ENCODE data around the gene SNTA1.
"Not testable (repeated sequence)": the region's sequence is repeated elsewhere in the genome, so short reads cannot be mapped to it uniquely, and the experiment has no call there.

Gene SNTA1

GRCh38 chr20:33443512-33444239 is at the start of gene SNTA1:
SNTA1 (minus strand) TSS chr20:33443763; CDS start chr20:33443620, 143 bp downstream.
- peak in 54 of 56 donors; percentile 24 to 94 (median 74) for DNase-seq

DNA sequence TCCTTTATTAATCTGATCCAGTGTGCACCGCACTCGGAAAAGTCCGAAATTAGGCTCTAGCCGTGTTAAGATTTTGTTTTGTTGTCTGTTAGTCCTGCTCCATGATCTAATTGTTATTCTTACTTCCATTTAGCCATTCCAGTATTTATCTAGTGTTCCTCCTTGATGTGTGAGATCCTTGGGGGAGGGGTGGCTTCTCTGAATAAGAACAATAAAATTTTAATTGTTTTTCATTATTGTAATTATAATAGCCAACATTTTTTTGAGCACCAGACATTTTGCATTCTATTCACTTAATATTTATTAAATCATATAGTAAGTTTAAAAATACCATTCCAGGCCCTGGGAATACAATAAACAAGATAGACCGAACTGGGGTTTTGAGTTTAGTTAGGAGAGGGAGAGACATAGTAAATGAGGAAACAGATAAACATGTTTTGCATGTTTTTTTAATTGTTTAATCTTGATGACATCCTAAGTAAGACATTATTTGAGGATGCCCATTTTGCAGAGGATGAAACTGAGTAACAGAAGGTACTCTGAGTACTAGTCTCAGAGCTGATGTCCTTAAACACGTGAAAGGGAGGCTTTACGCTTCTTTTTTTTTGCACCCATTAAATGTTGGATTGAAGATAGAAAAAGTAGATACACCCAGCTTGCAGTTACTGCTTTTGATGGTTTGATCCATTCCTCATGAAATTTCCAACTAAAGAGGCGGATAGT is 47.5 kb upstream of the SNTA1 start:
- no peak for DNase-seq

GRCh38 chr20:33490023-33490933 is 46.7 kb upstream of the SNTA1 start, which contains the start of gene CBFA2T2:
CBFA2T2 (plus strand) TSS chr20:33490096; CDS start chr20:33490268, 172 bp downstream.
- DNase-seq: peak in 25 of 56 donors; percentile 7 to 83 (median 60)

DNA sequence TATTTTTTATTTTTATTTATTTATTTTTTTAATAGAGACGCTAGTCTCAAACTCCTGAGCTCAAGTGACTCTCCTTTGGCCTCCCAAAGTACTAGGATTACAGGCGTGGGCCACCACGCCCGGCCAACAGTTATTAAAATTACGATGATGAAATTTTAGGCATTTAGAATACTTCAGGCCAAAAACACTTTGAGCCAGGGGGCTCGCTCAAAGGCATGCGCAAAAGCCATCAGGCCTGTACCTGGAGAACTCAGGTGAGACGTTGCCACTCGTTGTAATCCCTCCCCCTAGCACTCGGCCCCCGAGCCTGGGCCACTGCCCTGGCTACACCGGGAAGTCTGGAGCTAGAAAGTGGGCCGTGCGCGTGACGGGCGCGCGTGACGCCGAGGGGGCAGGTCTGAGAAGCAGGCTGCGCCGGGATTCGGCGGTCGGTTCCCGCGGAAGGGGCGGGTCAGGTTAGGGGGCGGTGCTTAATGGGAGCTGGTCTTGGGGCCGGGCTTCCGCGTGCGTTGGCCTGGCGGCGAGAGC is 46.0 kb upstream of the SNTA1 start:
- DNase-seq: peak; percentile 87 to 99 (median 98)

DNA sequence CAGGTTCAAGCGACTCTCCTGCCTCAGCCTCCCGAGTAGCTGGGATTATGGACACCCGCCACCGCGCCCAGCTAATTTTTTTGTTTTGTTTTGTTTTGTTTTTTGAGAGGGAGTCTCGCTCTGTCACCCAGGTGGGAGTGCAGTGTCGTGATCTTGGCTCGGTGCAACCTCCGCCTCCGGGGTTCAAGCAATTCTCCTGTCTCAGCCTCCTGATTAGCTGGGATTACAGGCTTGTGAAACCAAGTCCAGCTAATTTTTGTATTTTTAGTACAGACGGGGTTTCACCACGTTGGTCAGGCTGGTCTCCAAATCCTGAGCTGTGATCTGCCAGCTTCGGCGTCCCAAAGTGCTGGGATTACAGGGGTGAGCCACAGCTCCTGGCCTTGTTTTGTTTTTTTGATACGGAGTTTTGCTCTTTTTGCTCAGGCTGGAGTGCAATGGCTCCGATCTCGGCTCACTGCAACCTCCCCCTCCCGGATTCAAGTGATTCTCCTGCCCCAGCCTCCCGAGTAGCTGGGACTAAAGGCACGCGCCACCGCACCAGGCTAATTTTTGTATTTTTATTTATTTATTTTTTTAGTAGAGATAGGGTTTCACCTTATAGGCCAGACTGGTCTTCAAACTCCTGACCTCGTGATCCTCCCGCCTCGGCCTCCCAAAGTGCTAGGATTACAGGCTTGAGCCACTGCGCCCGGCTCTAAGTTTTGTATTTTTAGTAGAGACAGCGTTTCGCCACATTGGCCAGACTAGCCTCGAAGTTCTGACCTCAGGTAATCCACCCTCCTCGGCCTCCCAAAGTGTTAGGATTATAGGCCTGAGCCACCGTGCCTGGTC is 45.3 kb upstream of the SNTA1 start:
- DNase-seq: peak in 2 of 56 donors; percentile 5 to 12

DNA sequence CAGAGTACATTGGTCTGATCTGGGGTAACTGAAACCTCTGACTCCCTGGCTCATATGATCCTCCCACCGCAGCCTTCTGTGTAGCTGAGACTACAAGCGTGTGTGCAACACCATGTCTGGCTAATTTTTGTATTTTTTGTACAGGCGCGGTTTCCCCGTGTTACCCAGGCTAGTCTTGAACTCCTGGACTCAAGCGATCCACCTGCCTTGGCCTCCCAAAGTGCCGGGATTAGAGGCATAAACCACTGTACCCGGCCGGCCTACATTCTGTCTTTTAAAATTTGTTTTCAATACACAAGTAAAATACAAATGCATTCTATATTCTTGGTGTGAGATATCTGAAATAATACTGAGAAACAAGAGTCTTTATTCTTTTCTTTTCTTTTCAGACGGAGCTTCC is 44.6 kb upstream of the SNTA1 start:
- DNase-seq: no peak

DNA sequence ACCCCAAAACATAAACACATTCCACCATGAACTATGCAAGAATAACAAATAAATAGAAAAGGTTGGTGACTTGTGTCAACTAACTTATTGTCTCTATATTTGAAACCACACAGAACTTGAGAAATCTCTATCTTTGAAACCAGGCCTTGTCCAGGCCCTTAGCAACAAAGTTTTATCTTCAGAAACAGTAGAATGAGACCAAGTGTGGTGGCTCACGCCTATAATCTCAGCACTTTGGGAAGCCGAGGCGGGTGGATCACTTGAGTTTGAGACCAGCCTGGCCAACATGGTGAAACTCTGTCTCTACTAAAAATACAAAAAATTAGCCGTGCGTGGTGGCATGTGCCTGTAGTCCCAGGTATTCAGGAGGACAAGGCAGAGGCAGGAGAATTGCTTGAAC is 39.6 kb upstream of the SNTA1 start:
- not testable (repeated sequence) for DNase-seq

GRCh38 chr20:33482581-33482980 is 39.0 kb upstream of the SNTA1 start:
- no peak for DNase-seq

GRCh38 chr20:33481431-33481941 is 37.9 kb upstream of the SNTA1 start:
- no peak for DNase-seq

- DNase-seq: no peak
Observed at GRCh38 chr20:33480048-33480447, 36.5 kb upstream of the SNTA1 start.

DNA sequence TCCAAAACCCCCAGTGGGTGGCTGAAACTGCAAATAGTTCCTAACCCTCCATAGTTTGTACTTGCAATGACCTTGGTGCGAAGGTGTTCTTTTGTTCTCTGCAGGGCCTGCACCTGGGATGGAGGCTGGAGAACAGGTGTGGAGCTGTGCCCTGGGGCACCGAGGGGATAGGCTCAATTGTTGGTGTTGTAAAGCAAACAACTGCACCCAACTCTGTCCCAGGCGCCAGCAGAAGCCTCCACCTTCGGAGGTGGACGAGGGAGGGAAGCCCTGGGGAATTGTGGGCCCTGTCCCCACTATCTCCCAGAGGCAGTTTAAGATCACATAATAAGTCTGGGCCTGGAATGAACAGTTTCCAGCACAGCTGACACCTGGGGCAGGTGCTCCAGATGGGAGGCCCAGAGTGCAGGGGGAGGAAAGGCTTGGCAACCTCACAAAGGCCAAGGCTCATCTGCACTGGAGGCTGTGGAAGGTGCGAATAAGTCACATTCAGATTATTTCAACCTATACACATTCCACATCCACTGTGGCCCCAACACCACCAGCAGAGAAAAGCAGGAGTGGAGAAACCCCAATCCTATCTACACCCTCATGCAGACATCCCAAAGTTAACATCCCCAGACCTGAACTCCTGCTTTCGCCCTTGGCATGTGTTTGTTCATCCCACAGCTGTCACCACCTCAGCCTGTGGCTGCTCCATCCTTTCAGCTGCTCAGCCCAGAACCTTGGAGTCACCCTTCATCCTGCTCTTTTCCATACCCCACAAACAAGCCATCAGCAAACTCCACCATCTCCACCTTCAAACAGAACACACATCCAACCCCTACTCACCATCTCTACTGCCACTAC is 34.0 kb upstream of the SNTA1 start:
- no peak for DNase-seq

DNA sequence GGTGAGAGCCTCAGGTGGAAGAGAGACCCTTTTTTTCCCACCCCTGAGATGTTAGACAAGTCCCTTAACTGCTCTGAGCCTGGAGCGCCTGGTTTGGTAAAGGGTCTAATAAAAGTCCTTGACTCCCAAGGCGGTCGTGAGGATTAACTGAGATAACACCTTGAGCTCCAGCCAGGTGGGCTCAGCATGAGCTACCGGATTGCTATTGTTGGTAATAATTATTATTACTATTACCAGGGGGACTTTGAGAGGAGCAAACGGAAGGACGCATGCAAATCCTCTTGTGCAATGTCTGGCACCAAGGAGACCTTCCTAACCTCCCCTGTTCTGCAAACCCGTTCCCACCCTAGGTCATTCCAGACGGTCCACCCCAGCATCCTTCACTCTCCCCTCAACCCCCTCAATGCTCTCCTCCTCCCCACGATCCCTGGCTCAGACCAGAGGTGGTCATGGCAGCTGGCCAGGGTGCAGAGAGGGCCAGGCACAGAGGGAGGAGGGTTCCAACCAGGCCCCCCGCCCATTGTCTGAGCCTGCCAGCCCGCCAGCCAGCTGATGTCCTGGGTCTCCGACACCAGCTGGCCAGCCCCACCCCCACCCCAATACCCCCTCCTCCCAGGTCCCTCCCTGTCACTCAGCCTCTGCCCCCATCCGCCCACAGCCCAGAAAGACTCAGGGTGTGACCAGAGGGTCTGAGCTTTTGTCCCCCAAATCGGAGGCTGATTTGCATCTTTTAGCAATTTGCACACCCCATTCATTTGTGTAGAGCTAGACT is 32.0 kb upstream of the SNTA1 start:
- peak in 9 of 56 donors; percentile 2 to 61 (median 8) for DNase-seq

- DNase-seq: no peak
Observed at GRCh38 chr20:33474963-33475362, 31.4 kb upstream of the SNTA1 start.

DNA sequence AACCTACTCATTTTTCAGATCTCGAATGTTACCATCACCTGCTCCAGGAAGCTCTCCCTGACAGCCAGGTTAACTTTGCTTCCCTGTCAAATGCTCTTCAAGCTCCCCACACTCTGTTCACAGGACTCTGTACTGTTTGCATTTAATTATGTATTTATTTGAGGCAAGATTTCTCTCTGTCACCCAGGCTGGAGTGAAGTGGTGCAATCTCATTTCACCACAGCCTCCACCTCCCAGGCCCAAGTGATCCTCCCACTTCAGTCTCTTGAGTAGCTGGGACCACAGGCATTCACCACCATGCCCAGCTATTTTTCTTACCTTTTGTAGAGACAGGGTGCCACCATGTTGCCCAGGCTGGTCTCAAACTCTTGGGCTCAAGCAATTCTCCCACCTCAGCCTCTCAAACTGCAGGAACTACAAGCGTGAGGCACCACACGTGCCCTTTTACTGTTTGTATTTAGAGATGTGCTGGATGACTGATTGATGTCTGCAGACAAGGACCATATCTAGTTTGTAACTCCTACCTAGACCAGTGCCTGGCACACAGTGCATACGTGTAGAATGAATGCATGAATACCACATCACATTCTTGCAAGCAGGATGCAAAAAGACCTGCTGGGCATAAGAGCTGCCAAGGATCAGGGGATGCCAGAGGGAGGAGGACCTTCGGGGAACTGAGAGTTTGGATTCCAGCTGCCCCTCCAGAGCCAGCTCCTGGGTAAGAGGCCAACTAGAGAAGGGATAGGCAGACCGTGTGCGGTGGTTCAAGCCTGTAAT is 30.7 kb upstream of the SNTA1 start:
- DNase-seq: no peak

GRCh38 chr20:33472868-33473435 is 29.4 kb upstream of the SNTA1 start:
- no peak for DNase-seq

DNA sequence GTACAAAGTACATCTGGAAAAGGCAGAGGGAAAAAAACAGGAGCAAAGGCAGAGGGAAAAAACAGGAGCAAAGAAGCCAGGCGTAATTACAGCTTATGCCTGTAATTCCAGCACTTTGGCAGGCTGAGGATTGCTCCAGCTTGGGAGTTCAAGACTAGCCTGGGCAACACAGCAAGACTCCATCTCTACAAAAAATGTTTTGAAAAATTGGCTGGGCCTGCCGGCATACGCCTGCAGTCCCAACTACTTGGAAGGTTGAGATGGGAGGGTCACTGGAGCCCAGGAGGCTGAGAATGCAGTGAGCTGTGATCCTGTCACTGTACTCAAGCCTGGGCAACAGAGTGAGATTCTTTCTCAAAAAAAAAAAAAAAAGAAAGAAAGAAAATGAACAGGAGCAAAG is 27.3 kb upstream of the SNTA1 start:
- DNase-seq: no peak

- no peak for DNase-seq
Observed at GRCh38 chr20:33470457-33470856, 26.9 kb upstream of the SNTA1 start.

Measured in amygdala (tissue), 56 donors.